Lower lobe of right lung (tissue), 2 donors: Measurements from ENCODE around the gene OR2AT4. TPM values are rescaled to one million over a fixed set of nuclear protein-coding genes. Genes with fewer than 3 reads are reported as not detected.

Experiments used
- ATAC-seq, 2 donors: fragments of 200-7000 bp; cut with Tn5 transposase; one replicate each; pipeline ENCODE4 v1.9.1; 2020 to 2022; ENCODE audit warnings: mild to moderate bottlenecking in 2 of 2, moderate library complexity in 2 of 2
- DNase-seq: peaks from one replicate; pipeline ENCODE4 v3.0.0-alpha.2; 2020
- H3K27ac ChIP-seq: fragments of 200-600 bp; one replicate; pipeline ENCODE4 v1.8.0; 2022
- H3K27me3 ChIP-seq: fragments of 200-600 bp; one replicate; pipeline ENCODE4 v1.8.0; 2022; ENCODE audit warnings: low read depth
- H3K36me3 ChIP-seq: fragments of 200-600 bp; one replicate; pipeline ENCODE4 v1.8.0; 2022; ENCODE audit warnings: mild to moderate bottlenecking
- H3K4me1 ChIP-seq: fragments of 200-600 bp; one replicate; pipeline ENCODE4 v1.8.0; 2022
- H3K4me3 ChIP-seq: fragments of 200-600 bp; one replicate; pipeline ENCODE4 v1.8.0; 2022; ENCODE audit warnings: mild to moderate bottlenecking
- H3K9me3 ChIP-seq: fragments of 200-600 bp; one replicate; pipeline ENCODE4 v1.8.0; 2022
- CTCF ChIP-seq: fragments of 200-600 bp; IDR thresholded peaks from one replicate; pipeline ENCODE4 v1.8.0; 2022; ENCODE audit warnings: antibody characterized with exemption, mild to moderate bottlenecking
- intact Hi-C: fragments of 100-400 bp; cut with DNase I; formaldehyde crosslinking; loops from one replicate; pipeline ENCODE4 v1.11.0; 2022
- total RNA-seq: library from RNA; stranded (reverse); fragmentation: NEBNext Ultra II Directional; extraction: Animal tissue kit (Norgen Biotek cat#: 25700); gene quantifications from one replicate; pipeline ENCODE4 v1.2.1, GENCODE V29; 2021
- donor health status: DM: no; HTN: yes; CAD: no; lungs with severe emphysema.

Gene OR2AT4
- total RNA-seq, 1 donor from 2014 or later, result not detected

GRCh38 chr11:75133976-75134375 is 37.3 kb upstream of the OR2AT4 start:
- H3K9me3 ChIP-seq, result no peaks in the 10 kb centered on the region
- no peak for TF ChIP-seq CTCF
- no peaks in the 10 kb centered on the region for H3K27me3 ChIP-seq
- ATAC-seq (no peak), DNase-seq (no peak)
- H3K4me3 ChIP-seq, result no peak overlapping the region
- H3K4me1 ChIP-seq, result no peaks in the 10 kb centered on the region
- H3K27ac ChIP-seq, result no peak overlapping the region
- intact Hi-C loops, result no loop called here
- no peaks in the 10 kb centered on the region for H3K36me3 ChIP-seq

- DNase-seq (no peak), ATAC-seq (no peak)
- no peak for TF ChIP-seq CTCF
- H3K9me3 ChIP-seq, result no peaks in the 10 kb centered on the region
- no peaks in the 10 kb centered on the region for H3K36me3 ChIP-seq
- H3K27me3 ChIP-seq, result no peaks in the 10 kb centered on the region
- no peak overlapping the region for H3K4me3 ChIP-seq
- no peak overlapping the region for H3K27ac ChIP-seq
- intact Hi-C loops, result no loop called here
- H3K4me1 ChIP-seq, result no peaks in the 10 kb centered on the region
Observed at GRCh38 chr11:75132080-75132479, 35.4 kb upstream of the OR2AT4 start.

GRCh38 chr11:75126564-75126963 is 29.9 kb upstream of the OR2AT4 start:
- H3K36me3 ChIP-seq, result no peaks in the 10 kb centered on the region
- no peak for DNase-seq
- no peaks in the 10 kb centered on the region for H3K4me1 ChIP-seq
- H3K27me3 ChIP-seq, result no peaks in the 10 kb centered on the region
- no peak for TF ChIP-seq CTCF
- H3K9me3 ChIP-seq, result no peaks in the 10 kb centered on the region
- intact Hi-C loops, result no loop called here
- ATAC-seq, result no peak
- no peak overlapping the region for H3K4me3 ChIP-seq
- H3K27ac ChIP-seq, result no peak overlapping the region

GRCh38 chr11:75118577-75118976 is 21.9 kb upstream of the OR2AT4 start:
- no peaks in the 10 kb centered on the region for H3K9me3 ChIP-seq
- TF ChIP-seq CTCF, result no peak
- H3K27ac ChIP-seq, result no peak overlapping the region
- H3K4me3 ChIP-seq, result no peak overlapping the region
- H3K27me3 ChIP-seq, result no peaks in the 10 kb centered on the region
- DNase-seq (no peak), ATAC-seq (no peak)
- H3K36me3 ChIP-seq, result no peaks in the 10 kb centered on the region
- intact Hi-C loops, result no loop called here
- no peaks in the 10 kb centered on the region for H3K4me1 ChIP-seq

GRCh38 chr11:75114465-75114864 is 17.8 kb upstream of the OR2AT4 start:
- Histone ChIP-seq H3K4me3 (no peak overlapping the region), H3K9me3 (no peaks in the 10 kb centered on the region), H3K27ac (no peak overlapping the region), H3K36me3 (no peaks in the 10 kb centered on the region), H3K27me3 (peaks cover 4% of the 10 kb centered on the region), H3K4me1 (no peaks in the 10 kb centered on the region)
- no peak for TF ChIP-seq CTCF
- no peak for DNase-seq
- ATAC-seq, result no peak
- intact Hi-C loops, result no loop called here

- Histone ChIP-seq H3K9me3 (no peaks in the 10 kb centered on the region), H3K36me3 (no peaks in the 10 kb centered on the region), H3K4me3 (no peak overlapping the region), H3K27me3 (peaks cover 4% of the 10 kb centered on the region), H3K27ac (no peak overlapping the region), H3K4me1 (no peaks in the 10 kb centered on the region)
- no peak for ATAC-seq
- TF ChIP-seq CTCF, result no peak
- intact Hi-C loops, result no loop called here
- DNase-seq, result no peak
Observed at GRCh38 chr11:75113030-75113429, 16.4 kb upstream of the OR2AT4 start.
